Measurements from ENCODE around the gene KIF26B.
"Not testable (repeated sequence)": the region's sequence is repeated elsewhere in the genome, so short reads cannot be mapped to it uniquely, and the experiment has no call there.

KIF26B gene

GRCh38 chr1:245666412-245666811 is 511.6 kb downstream of the KIF26B start:
- Histone ChIP-seq H3K27ac (ENCODE audit: low read depth, low read length, poor library complexity, severe bottlenecking) (no peak overlapping the region), H2AFZ (ENCODE audit: low read length) (no peak overlapping the region), H3K4me1 (ENCODE audit: insufficient read depth, low read length, severe bottlenecking) (no peaks in the 10 kb centered on the region), H3K9me2 (ENCODE audit: low read depth, low read length) (no peaks in the 10 kb centered on the region), H3K79me2 (ENCODE audit: insufficient read depth, low read length) (no peaks in the 10 kb centered on the region), H3K9me3 (ENCODE audit: low read length) (no peaks in the 10 kb centered on the region), H3K36me3 (ENCODE audit: insufficient read depth, low read length) (no peaks in the 10 kb centered on the region), H3F3A (ENCODE audit: insufficient read depth, low read length) (no peaks in the 10 kb centered on the region), H3K4me2 (ENCODE audit: low read length) (no peak overlapping the region), H4K20me1 (ENCODE audit: insufficient read depth, low read length) (no peaks in the 10 kb centered on the region), H3K27me3 (ENCODE audit: insufficient read depth, low read length) (no peaks in the 10 kb centered on the region), H3K9ac (ENCODE audit: low read length) (no peak overlapping the region), H3K4me3 (ENCODE audit: low read depth, low read length, poor library complexity, severe bottlenecking) (no peak overlapping the region)
- no peak for TF ChIP-seq EZH2 (IDR thresholded peaks at IDR 0.05; ENCODE audit: borderline replicate concordance, low read length)
- no peak for TF ChIP-seq CTCF (IDR thresholded peaks at IDR 0.05; ENCODE audit: low read length)

GRCh38 chr1:245671349-245671748 is 516.6 kb downstream of the KIF26B start:
- Histone ChIP-seq H3K4me2 (ENCODE audit: low read length) (no peak overlapping the region), H3K4me3 (ENCODE audit: low read depth, low read length, poor library complexity, severe bottlenecking) (no peak overlapping the region), H2AFZ (ENCODE audit: low read length) (no peak overlapping the region), H3K79me2 (ENCODE audit: insufficient read depth, low read length) (no peaks in the 10 kb centered on the region), H3F3A (ENCODE audit: insufficient read depth, low read length) (no peaks in the 10 kb centered on the region), H4K20me1 (ENCODE audit: insufficient read depth, low read length) (no peaks in the 10 kb centered on the region), H3K27me3 (ENCODE audit: insufficient read depth, low read length) (no peaks in the 10 kb centered on the region), H3K27ac (ENCODE audit: low read depth, low read length, poor library complexity, severe bottlenecking) (no peak overlapping the region), H3K4me1 (ENCODE audit: insufficient read depth, low read length, severe bottlenecking) (peaks cover 12% of the 10 kb centered on the region), H3K9me2 (ENCODE audit: low read depth, low read length) (no peaks in the 10 kb centered on the region), H3K9ac (ENCODE audit: low read length) (no peak overlapping the region), H3K9me3 (ENCODE audit: low read length) (no peaks in the 10 kb centered on the region), H3K36me3 (ENCODE audit: insufficient read depth, low read length) (no peaks in the 10 kb centered on the region)
- TF ChIP-seq CTCF (IDR thresholded peaks at IDR 0.05; ENCODE audit: low read length) (no peak), EZH2 (IDR thresholded peaks at IDR 0.05; ENCODE audit: borderline replicate concordance, low read length) (no peak)

GRCh38 chr1:245671966-245672767 is 517.4 kb downstream of the KIF26B start:
- H2AFZ ChIP-seq (ENCODE audit: low read length) = no peak overlapping the region
- no peak overlapping the region for H3K4me2 ChIP-seq (ENCODE audit: low read length)

GRCh38 chr1:245672836-245673656 is 518.3 kb downstream of the KIF26B start:
- not testable (repeated sequence) for H3K79me2 ChIP-seq (ENCODE audit: insufficient read depth, low read length); H3F3A ChIP-seq (ENCODE audit: insufficient read depth, low read length); H3K9me2 ChIP-seq (ENCODE audit: low read depth, low read length); H3K27ac ChIP-seq (ENCODE audit: low read depth, low read length, poor library complexity, severe bottlenecking); H3K4me3 ChIP-seq (ENCODE audit: low read depth, low read length, poor library complexity, severe bottlenecking); H3K36me3 ChIP-seq (ENCODE audit: insufficient read depth, low read length); H3K9ac ChIP-seq (ENCODE audit: low read length); H2AFZ ChIP-seq (ENCODE audit: low read length); H3K9me3 ChIP-seq (ENCODE audit: low read length); H4K20me1 ChIP-seq (ENCODE audit: insufficient read depth, low read length); H3K4me2 ChIP-seq (ENCODE audit: low read length); H3K27me3 ChIP-seq (ENCODE audit: insufficient read depth, low read length)
- peaks cover 12% of the 10 kb centered on the region for H3K4me1 ChIP-seq (ENCODE audit: insufficient read depth, low read length, severe bottlenecking)

More at GRCh38 chr1:245671966-245672767, 517.4 kb downstream of the KIF26B start:
- Histone ChIP-seq H4K20me1 (ENCODE audit: insufficient read depth, low read length) (no peaks in the 10 kb centered on the region), H3K9me2 (ENCODE audit: low read depth, low read length) (no peaks in the 10 kb centered on the region), H3F3A (ENCODE audit: insufficient read depth, low read length) (no peaks in the 10 kb centered on the region), H3K9me3 (ENCODE audit: low read length) (no peaks in the 10 kb centered on the region), H3K79me2 (ENCODE audit: insufficient read depth, low read length) (no peaks in the 10 kb centered on the region), H3K9ac (ENCODE audit: low read length) (no peak overlapping the region), H3K4me3 (ENCODE audit: low read depth, low read length, poor library complexity, severe bottlenecking) (no peak overlapping the region), H3K4me1 (ENCODE audit: insufficient read depth, low read length, severe bottlenecking) (peaks cover 12% of the 10 kb centered on the region), H3K36me3 (ENCODE audit: insufficient read depth, low read length) (no peaks in the 10 kb centered on the region), H3K27me3 (ENCODE audit: insufficient read depth, low read length) (no peaks in the 10 kb centered on the region), H3K27ac (ENCODE audit: low read depth, low read length, poor library complexity, severe bottlenecking) (no peak overlapping the region)
- TF ChIP-seq CTCF (IDR thresholded peaks at IDR 0.05; ENCODE audit: low read length) = no peak
- no peak for TF ChIP-seq EZH2 (IDR thresholded peaks at IDR 0.05; ENCODE audit: borderline replicate concordance, low read length)
